Measurements from ENCODE around the gene TNFAIP1.
A peak's percentile ranks its signal among the peaks of the same experiment; 100 is the strongest.

DNA sequence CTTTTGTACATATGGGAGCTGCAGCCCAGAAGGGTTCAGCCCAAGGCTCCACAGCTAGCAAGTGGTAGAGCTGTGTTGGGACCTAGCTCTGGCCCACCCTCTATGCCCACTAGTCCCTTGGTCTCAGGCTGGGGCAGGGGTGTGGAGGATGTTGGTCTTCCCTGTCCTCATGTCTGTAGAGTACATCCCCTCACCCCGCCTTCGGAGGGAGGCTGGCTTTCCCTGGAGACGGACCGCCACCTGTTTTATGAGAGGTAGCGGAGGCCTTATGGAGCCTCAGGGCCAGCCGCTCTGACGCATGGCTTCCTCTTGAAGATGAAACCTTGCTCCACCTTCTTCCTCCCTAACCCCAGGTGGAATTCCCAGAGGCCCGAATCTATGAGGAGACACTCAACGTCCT is 8.4 kb downstream of the TNFAIP1 start:
- TF ChIP-seq CEBPB (IDR thresholded peaks at IDR 0.05) = no peak
- no peak for TF ChIP-seq CTCF (IDR thresholded peaks at IDR 0.05)
- TF ChIP-seq POLR2AphosphoS2 (conservative IDR thresholded peaks at IDR 0.05; ENCODE audit: low read length) = 0 out of 2 replicates have a peak, but pooled peaks have one; percentile 79
- no peak for TF ChIP-seq CHD2 (IDR thresholded peaks at IDR 0.05; ENCODE audit: low read length, partially characterized antibody)
- TF ChIP-seq POLR2A (IDR thresholded peaks at IDR 0.05; ENCODE audit: low read length) = no peak
- TF ChIP-seq ELK1 (IDR thresholded peaks at IDR 0.05; ENCODE audit: low read depth, low read length) = no peak
- TF ChIP-seq ZC3H11A (IDR thresholded peaks at IDR 0.05) = no peak
- TF ChIP-seq MAZ (IDR thresholded peaks at IDR 0.05; ENCODE audit: borderline replicate concordance, low read depth, low read length) = no peak
- TF ChIP-seq KDM1A (IDR thresholded peaks at IDR 0.05; ENCODE audit: low read depth) = no peak
- no peak for TF ChIP-seq EP300 (IDR thresholded peaks at IDR 0.05)
- no peak for TF ChIP-seq CBX2 (IDR thresholded peaks at IDR 0.05; ENCODE audit: borderline replicate concordance, low read depth)
- no peak for TF ChIP-seq NPAS2 (CRISPR knock-in tag; IDR thresholded peaks at IDR 0.05; ENCODE audit: borderline replicate concordance)
- no peak for TF ChIP-seq RCOR1 (IDR thresholded peaks at IDR 0.05; ENCODE audit: low read depth, low read length)
- no peak for TF ChIP-seq MAFK (IDR thresholded peaks at IDR 0.05; ENCODE audit: partially characterized antibody)
